H1 (cell line): ENCODE results near the gene CELF2. TPM values are rescaled to one million over a fixed set of nuclear protein-coding genes. Genes with fewer than 3 reads are reported as not detected.

Experiments
- GTF2F1 ChIP-seq: IDR thresholded peaks from 2 replicates; pipeline ENCODE4 v1.6.1; 2012; ENCODE audit warnings: low read depth, low read length, improper control_type of control experiment, borderline replicate concordance
- PHF8 ChIP-seq: fragments of 200-600 bp; sonication (generic); conservative IDR thresholded peaks from 2 replicates; pipeline ENCODE4 v1.7.1; 2012; ENCODE audit warnings: low read depth, mild to moderate bottlenecking, inconsistent platforms, low read length, moderate library complexity
- polyA plus RNA-seq, 7 experiments: library from polyadenylated mRNA; depleted of rRNA in 3 of 7; stranded (reverse) in 5 of 7; unstranded in 2 of 7; fragments of >200 nt in 5 of 7; fragments of 200-250 nt in 2 of 7; gene quantifications; 1 replicate in 5 of 7; 2 replicates in 1 of 7; 4 replicates in 1 of 7; pipeline versions ENCODE4 v1.2.1 to v1.2.3, GENCODE V29; 2011 to 2013; ENCODE audit warnings: missing spikeins in 2 of 7, mixed read lengths in 2 of 7
- total RNA-seq: library from RNA; stranded (reverse); fragmentation: NEBNext Ultra II Directional; extraction: Animal tissue kit (Norgen Biotek cat#: 25700); gene quantifications from 2 replicates; pipeline ENCODE4 v1.2.1, GENCODE V29; 2021

The CELF2 gene
- total and polyA plus RNA-seq, 2 of the 8 experiments (the other 6 are each of a cell fraction or from before 2014, with no cell fraction given): 18.3 to 22.7 TPM

DNA sequence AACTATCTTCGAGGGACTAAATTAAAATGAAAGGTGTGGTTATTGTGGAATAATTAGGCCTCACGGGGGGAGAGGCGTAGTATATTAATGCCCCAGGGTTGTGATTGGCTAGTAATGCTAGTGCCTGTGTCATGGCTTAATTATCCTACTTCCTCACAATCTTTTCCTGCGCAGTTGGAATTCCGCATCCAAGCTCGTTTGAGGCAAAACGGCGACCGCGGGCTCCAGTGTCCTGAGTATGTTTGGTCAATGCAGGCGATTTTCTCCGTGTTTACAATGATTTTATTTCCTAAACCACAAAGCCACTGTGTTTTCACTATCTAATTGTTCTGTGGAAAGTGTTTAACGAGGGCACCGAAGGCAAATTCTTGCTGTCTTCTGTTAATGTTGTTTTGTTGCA is 282.9 kb downstream of the CELF2 start (continued):
- TF ChIP-seq PHF8: no peak
- TF ChIP-seq GTF2F1: no peak
- TF ChIP-seq, all 59 proteins: peak for 0
